A673 (cell line): Measurements from ENCODE around the gene ELOVL4.

ENCODE experiments used
- CTCF ChIP-seq: fragments of 300-800, 200-600 bp; sonication (generic); conservative IDR thresholded peaks from 2 replicates; pipeline ENCODE4 v1.5.1; 2017; ENCODE audit warnings: low read depth, mild to moderate bottlenecking, antibody characterized with exemption, low read length, moderate library complexity, mixed read lengths
- EZH2 ChIP-seq: fragments of 200-600 bp; sonication (generic); IDR thresholded peaks from 2 replicates; pipeline ENCODE4 v1.6.1; 2017; ENCODE audit warnings: borderline replicate concordance, low read depth, mild to moderate bottlenecking, mixed read lengths, antibody characterized with exemption, low read length; ENCODE audit not compliant: poor library complexity, severe bottlenecking

DNA sequence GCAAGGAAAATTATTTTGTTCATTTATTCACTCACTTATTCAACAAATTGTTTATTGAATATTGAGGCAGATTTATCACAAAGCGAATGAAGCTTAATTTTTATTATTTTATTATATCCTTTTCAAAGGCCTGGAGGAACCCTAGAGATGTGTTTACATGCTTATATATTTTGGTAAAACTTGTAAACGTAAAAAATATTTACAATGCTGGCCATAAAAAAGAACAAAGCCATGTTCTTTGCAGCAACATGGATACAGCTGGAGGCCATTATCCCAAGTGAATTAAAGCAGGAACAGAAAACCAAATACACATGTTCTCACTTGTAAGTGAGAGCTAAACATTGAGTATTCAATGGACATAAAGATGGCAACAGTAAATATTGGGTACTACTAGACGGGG lies 58.8 kb downstream of the ELOVL4 start:
- TF ChIP-seq CTCF = no peak
- TF ChIP-seq EZH2 = no peak
